Stimulated activated CD4-positive, alpha-beta T cell treated with anti-CD3 and anti-CD28 coated beads, Interleukin-2, amount 100 ng/mL, for 24 hours (primary cell): Measurements from ENCODE around the gene SLC12A2.

Source experiments
- DNase-seq, 2 donors: peaks; one replicate each; pipeline ENCODE4 v3.0.0-alpha.2; 2020

The SLC12A2 gene

DNA sequence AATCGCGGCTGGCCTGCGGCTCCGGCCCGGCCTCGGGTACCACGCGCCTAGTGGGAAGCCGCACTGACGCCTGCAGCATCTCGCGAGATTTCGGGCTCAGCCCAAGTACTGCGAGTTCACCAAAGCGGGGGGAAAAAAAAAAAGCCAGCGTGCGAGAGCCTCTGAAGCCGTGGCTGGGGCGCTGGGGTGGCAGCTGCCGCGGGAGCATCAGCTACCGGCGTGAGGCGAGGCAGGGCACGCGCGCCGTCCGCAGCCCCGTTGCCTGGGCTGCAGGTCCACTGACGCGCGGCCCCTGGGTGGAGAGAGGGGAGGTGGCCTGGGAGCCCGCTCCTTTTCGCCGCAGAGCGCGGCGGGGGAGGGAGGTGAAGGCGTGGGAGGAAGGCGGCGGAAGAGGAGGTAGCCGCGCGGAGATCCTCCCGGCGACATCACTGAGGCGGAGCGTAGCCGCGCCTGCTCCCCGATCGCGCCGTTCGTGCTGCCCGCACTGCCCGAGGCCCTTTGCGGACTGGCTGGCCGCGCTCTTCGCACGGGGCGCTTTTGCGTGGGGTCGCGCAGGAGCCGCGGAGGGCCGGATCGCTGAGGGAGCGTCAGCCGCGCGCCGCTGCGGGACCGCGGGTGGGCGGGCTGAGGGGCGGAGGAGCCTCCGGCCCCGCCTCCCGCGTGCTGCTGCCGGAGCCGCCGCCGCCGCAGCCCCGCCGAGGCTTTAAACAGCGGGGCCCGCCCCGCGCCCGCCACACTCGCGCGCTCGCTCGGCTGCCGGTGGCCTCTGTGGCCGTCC is at the start of gene SLC12A2:
Gene SLC12A2 (plus strand): TSS at position 734 of the 778 bp plus-strand sequence. CDS start 189 bp downstream, outside the sequence.
- peak; percentile 86 to 87 for DNase-seq

DNA sequence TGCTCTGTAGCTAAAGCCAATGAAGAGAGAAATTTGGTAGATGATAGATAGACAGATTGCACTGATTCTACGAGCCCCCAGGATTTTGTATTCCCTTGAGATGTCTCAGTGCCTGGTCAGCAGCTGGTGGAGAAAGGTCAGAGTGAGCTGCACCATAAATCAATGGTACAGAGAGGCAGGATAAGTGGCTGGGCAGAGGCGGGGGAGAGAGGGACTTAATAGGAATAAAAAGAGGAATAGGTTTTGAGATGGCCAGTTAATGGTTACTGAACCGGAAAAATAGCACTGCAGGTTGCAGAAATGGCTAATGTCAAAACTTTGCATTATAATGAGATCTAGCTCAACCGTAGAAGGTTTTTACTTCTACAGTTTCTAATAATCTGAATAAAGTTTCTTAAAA is 47.9 kb upstream of the SLC12A2 start:
- no peak for DNase-seq

DNA sequence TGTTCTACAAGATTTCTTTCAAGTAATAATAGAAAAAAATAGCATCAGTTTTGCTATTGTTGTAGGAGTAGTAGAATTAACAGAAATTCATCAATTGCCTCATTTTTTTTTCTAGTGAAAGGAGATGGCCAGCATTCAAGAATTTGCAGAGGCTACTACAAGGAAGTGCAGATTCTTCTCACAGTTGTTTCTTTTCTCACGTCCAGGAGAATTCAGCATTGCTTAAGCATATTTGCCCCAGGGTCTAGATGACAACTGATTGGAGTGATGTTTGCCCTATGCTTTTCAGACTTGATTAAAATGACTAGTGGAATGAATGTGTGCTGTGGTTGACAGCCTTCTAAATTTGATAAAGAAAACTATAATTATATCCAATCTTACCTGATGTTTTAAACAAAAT is 46.6 kb upstream of the SLC12A2 start:
- DNase-seq: no peak

- no peak for DNase-seq
Measured at GRCh38 chr5:128038643-128039042, 44.9 kb upstream of the SLC12A2 start.

- no peak for DNase-seq
Measured at GRCh38 chr5:128040927-128041326, 42.6 kb upstream of the SLC12A2 start.

DNA sequence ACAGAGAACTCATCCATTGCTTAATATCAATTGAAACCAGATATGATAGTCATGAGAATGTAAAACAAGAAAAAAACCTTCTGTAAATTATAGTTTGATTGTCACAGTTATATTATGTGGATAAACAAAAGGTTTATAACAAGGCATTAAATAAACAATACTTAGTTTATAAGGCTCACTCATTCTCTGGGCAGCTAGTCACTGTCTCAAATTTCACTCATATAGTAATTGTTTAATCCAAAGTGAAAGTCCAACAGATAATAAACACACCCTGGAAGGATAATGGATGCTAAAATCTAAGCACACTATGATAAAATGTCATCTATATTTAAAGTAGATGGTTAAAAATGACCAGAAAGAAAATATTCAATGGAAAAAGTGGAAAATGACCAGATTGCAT is 30.8 kb upstream of the SLC12A2 start:
- DNase-seq: no peak

DNA sequence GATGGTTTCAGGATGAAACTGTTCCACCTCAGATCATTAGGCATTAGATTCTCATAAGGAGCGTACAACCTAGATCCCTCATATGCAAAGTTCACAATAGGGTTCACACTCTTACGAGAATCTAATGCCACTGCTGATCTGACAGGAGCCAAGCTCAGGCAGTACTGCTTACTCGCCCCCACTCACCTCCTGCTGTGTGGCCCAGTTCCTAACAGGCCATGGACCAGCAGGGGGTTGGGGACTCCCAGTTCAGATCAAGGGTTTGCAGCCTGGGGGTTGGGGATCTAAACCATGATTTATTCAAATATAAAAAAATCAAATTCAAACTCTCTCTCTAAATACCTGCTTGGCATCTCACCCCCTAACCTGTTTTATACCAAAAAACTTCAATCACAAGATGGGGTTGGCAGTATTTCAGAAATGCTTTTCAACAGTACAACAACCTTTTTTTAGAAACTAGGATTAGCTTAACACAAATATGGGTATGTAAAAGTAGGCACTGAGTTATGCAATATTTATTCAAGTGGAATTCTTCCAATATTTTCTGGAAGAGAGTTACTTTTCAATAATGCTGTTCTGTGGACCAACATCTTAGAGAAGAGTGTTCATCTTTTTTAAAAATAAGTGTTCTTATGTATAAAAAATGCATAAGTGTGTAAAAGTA is 30.1 kb upstream of the SLC12A2 start:
- DNase-seq: no peak

- no peak for DNase-seq
Measured at GRCh38 chr5:128060644-128061385, 22.8 kb upstream of the SLC12A2 start.

GRCh38 chr5:128062172-128062746 is 21.3 kb upstream of the SLC12A2 start:
- DNase-seq: no peak

GRCh38 chr5:128074171-128074570 is 9.4 kb upstream of the SLC12A2 start:
- no peak for DNase-seq

DNA sequence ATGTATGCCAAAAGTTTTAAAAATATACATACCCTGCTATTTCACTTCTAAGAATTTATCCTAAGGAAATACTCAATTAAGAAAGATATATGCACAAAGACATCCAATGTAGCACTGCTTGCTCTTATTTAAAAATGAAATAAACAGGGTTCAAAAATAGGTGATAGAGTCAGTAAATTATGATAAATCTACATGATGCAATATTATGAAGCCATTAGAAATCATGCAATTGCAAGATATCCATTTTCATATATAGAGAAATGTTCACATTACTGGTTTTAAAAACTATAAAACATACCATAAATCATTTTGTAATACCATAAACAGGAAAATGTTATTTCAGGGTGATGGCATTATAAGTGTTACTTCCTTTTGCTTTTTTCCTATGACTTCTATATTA is 8.6 kb upstream of the SLC12A2 start:
- no peak for DNase-seq

DNA sequence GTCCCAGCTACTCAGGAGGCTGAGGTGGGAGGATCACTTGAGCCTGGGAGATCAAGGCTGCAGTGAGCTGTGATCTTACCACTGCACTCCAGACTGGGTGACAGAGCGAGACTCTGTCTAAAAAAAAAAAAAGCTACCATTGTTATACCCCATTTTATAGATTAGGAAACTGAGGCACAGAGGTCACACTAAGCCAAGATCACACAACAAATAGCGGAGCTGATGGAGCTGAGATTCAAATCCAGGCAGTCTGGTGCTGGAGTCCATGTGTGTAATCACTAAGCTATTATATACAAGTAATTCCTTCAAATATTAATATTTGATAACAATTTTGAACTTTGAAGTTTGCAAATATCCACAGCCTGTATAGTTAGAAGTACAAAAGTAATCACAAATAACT is 6.0 kb upstream of the SLC12A2 start:
- no peak for DNase-seq

GRCh38 chr5:128081111-128081851 is 2.3 kb upstream of the SLC12A2 start:
- no peak for DNase-seq

DNA sequence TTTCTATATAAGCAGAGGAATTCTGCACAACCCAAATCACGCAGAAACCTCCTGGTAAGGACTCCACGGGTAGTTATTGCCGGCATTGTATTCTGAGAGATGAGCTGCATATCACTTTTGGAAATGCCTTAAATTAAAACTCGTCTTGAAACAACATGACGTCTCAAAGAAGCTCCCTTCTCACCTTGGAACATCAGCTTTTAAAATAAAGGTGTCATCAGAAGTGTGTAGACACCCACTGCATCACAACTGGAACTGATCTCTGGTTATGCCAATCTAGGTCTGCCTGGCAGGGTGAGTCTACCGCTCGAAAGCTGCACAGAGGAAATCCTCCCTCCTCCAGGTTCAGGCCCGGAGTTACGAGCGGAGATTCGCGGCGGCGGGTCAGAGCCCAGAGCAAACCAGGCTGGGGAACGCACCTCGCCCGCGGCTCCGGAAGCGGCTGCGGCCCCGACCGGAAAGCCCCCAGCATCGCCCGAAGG is 974 bp upstream of the SLC12A2 start:
- no peak for DNase-seq

DNA sequence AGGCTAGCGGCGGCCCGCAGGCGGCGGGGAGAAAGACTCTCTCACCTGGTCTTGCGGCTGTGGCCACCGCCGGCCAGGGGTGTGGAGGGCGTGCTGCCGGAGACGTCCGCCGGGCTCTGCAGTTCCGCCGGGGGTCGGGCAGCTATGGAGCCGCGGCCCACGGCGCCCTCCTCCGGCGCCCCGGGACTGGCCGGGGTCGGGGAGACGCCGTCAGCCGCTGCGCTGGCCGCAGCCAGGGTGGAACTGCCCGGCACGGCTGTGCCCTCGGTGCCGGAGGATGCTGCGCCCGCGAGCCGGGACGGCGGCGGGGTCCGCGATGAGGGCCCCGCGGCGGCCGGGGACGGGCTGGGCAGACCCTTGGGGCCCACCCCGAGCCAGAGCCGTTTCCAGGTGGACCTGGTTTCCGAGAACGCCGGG is 253 bp downstream of the SLC12A2 start:
- DNase-seq: no peak

DNA sequence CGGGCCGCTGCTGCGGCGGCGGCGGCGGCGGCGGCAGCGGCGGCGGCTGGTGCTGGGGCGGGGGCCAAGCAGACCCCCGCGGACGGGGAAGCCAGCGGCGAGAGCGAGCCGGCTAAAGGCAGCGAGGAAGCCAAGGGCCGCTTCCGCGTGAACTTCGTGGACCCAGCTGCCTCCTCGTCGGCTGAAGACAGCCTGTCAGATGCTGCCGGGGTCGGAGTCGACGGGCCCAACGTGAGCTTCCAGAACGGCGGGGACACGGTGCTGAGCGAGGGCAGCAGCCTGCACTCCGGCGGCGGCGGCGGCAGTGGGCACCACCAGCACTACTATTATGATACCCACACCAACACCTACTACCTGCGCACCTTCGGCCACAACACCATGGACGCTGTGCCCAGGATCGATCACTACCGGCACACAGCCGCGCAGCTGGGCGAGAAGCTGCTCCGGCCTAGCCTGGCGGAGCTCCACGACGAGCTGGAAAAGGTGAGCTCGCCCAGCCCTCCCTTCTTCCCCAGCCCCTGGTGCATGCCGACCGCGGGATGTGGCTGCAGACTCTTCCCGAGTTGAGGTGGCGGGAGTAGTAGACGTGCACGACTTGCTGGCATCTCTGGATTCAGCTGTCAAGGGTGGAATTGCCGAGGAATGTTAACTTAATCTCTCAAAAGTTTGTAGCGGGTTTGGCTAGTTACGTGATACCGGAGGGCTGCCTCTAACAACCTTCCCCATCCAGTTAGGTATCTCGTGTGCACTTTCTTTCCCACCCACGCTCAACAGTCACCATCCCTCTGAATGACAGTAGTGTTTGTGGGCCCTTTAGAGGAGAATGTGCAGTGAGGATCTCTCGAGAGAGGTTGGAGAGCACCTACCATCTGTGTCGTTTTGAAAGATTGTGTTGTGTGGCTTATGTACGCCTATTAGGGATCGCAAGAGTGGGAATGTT is 932 bp downstream of the SLC12A2 start:
- DNase-seq: peak; percentile 52 to 55

GRCh38 chr5:128085413-128085812 is 1.8 kb downstream of the SLC12A2 start:
- no peak for DNase-seq

DNA sequence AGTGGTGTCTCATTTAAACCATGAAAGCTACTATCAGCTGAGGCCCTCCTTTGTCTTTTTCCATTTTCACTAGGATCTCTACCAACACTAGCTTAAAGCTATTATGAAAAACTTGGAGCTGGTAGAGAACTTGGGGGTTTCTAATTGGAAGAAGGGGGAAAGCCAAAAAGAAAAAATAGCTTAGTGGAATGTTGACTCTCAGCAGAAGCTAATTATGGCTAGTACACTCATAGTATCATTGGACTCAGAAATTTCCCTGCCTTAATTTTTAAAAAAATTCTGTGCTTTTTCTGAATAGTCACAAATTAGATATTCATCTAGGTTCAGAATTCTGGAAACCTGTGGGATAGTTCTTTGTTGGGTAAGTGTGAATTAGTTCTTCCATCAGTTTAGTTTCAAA is 8.0 kb downstream of the SLC12A2 start:
- DNase-seq: no peak

GRCh38 chr5:128092144-128092543 is 8.6 kb downstream of the SLC12A2 start:
- no peak for DNase-seq

- DNase-seq: no peak
Measured at GRCh38 chr5:128093368-128093767, 9.8 kb downstream of the SLC12A2 start.

GRCh38 chr5:128097224-128097623 is 13.7 kb downstream of the SLC12A2 start:
- DNase-seq: no peak
